Left ventricle myocardium inferior (tissue), 1 donor: Measurements from ENCODE around the gene FGD2. TPM values are rescaled to one million over a fixed set of nuclear protein-coding genes. Genes with fewer than 3 reads are reported as not detected.

Experiments used
- DNase-seq: peaks from one replicate; pipeline ENCODE4 v3.0.0-alpha.2; 2020
- H3K27ac ChIP-seq: fragments of 200-600 bp; replicated peaks from 2 replicates; pipeline ENCODE4 v1.8.0; 2021
- H3K27me3 ChIP-seq: fragments of 200-600 bp; 2 replicates; pipeline ENCODE4 v1.8.0; 2021; ENCODE audit warnings: low read depth
- H3K36me3 ChIP-seq: fragments of 200-600 bp; 2 replicates; pipeline ENCODE4 v1.8.0; 2021
- H3K4me1 ChIP-seq: fragments of 200-600 bp; 2 replicates; pipeline ENCODE4 v1.8.0; 2021
- H3K4me3 ChIP-seq: fragments of 200-600 bp; 2 replicates; pipeline ENCODE4 v1.8.0; 2021; ENCODE audit warnings: mild to moderate bottlenecking, moderate library complexity
- H3K9me3 ChIP-seq: fragments of 200-600 bp; replicated peaks from 2 replicates; pipeline ENCODE4 v1.8.0; 2021
- CTCF ChIP-seq: fragments of 200-600 bp; IDR thresholded peaks from 2 replicates; pipeline ENCODE4 v1.8.0; 2021; ENCODE audit warnings: antibody characterized with exemption, mild to moderate bottlenecking, borderline replicate concordance
- intact Hi-C: fragments of 100-400 bp; cut with micrococcal nuclease; formaldehyde crosslinking; loops from one replicate; pipeline ENCODE4 v1.11.0; 2022
- total RNA-seq: library from RNA; stranded (reverse); fragmentation: NEBNext Ultra II Directional; extraction: Animal tissue kit (Norgen Biotek cat#: 25700); gene quantifications from one replicate; pipeline ENCODE4 v1.2.1, GENCODE V29; 2021
- donor health status: DM: no; HTN: yes; CAD: no; lungs with severe emphysema.

Gene FGD2
- total RNA-seq, 1 donor from 2014 or later: 6.0 TPM

GRCh38 chr6:36963451-36964290 is 41.8 kb upstream of the FGD2 start:
- DNase-seq: no peak
- intact Hi-C loops: no loop called here
- peak overlapping the region; percentile 41 for H3K27ac ChIP-seq

GRCh38 chr6:36964349-36964748 is 41.1 kb upstream of the FGD2 start:
- DNase-seq: no peak
- Histone ChIP-seq H3K4me3 (no peak overlapping the region), H3K36me3 (peaks cover 27% of the 10 kb centered on the region), H3K4me1 (peaks cover 70% of the 10 kb centered on the region), H3K27ac (peak overlapping the region; percentile 41), H3K27me3 (no peaks in the 10 kb centered on the region), H3K9me3 (no peaks in the 10 kb centered on the region)
- intact Hi-C loops: no loop called here
- no peak for TF ChIP-seq CTCF

More at GRCh38 chr6:36963451-36964290, 41.8 kb upstream of the FGD2 start:
- no peaks in the 10 kb centered on the region for H3K27me3 ChIP-seq
- H3K36me3 ChIP-seq: peaks cover 20% of the 10 kb centered on the region
- no peak overlapping the region for H3K4me3 ChIP-seq
- H3K4me1 ChIP-seq: peaks cover 68% of the 10 kb centered on the region
- H3K9me3 ChIP-seq: no peaks in the 10 kb centered on the region
- TF ChIP-seq CTCF: no peak

GRCh38 chr6:36964908-36965307 is 40.5 kb upstream of the FGD2 start:
- Histone ChIP-seq H3K4me1 (peaks cover 70% of the 10 kb centered on the region), H3K27me3 (no peaks in the 10 kb centered on the region), H3K4me3 (no peak overlapping the region), H3K27ac (peak overlapping the region; percentile 41), H3K36me3 (peaks cover 33% of the 10 kb centered on the region), H3K9me3 (no peaks in the 10 kb centered on the region)
- TF ChIP-seq CTCF: no peak
- intact Hi-C loops: no loop called here
- DNase-seq: no peak

GRCh38 chr6:36967301-36967700 is 38.2 kb upstream of the FGD2 start:
- intact Hi-C loops: no loop called here
- Histone ChIP-seq H3K4me3 (no peak overlapping the region), H3K36me3 (peaks cover 55% of the 10 kb centered on the region), H3K9me3 (no peaks in the 10 kb centered on the region), H3K27ac (peak overlapping the region; percentile 85), H3K4me1 (peaks cover 80% of the 10 kb centered on the region), H3K27me3 (no peaks in the 10 kb centered on the region)
- TF ChIP-seq CTCF: no peak
- no peak for DNase-seq

- H3K4me1 ChIP-seq: peaks cover 85% of the 10 kb centered on the region
- peaks cover 60% of the 10 kb centered on the region for H3K36me3 ChIP-seq
- intact Hi-C loops: no loop called here
- H3K9me3 ChIP-seq: no peaks in the 10 kb centered on the region
- no peak for DNase-seq
- TF ChIP-seq CTCF: no peak
- H3K27ac ChIP-seq: peak overlapping the region; percentile 85
- no peaks in the 10 kb centered on the region for H3K27me3 ChIP-seq
- no peak overlapping the region for H3K4me3 ChIP-seq
These were observed 37.7 kb upstream of the FGD2 start for GRCh38 chr6:36967757-36968156.
